Small intestine (tissue), 7 donors: Measurements from ENCODE around the gene INHA. TPM values are rescaled to one million over a fixed set of nuclear protein-coding genes. Genes with fewer than 3 reads are reported as not detected.

Experiments
- DNase-seq, 2 donors: peaks; one replicate each; pipeline versions ENCODE4 v3.0.0 to v3.0.0-alpha.2; 2013
- FAIRE-seq: peaks from 2 replicates; lab custom pipeline; 2012; peaks lifted over from hg19 to GRCh38; lab: Jason Lieb, UNC
- H3K27ac ChIP-seq, 3 donors: one replicate each; pipeline ENCODE4 v1.5.1; 2013; ENCODE audit warnings: low read length in 2 of 3, mild to moderate bottlenecking in 2 of 3, control low read depth in 1 of 3, inconsistent platforms in 1 of 3, low read depth in 1 of 3, moderate library complexity in 1 of 3
- H3K27me3 ChIP-seq, 3 donors: one replicate each; pipeline ENCODE4 v1.6.1; 2013; ENCODE audit warnings: low read length in 3 of 3, inconsistent platforms in 1 of 3; ENCODE audit not compliant: control insufficient read depth in 3 of 3, insufficient read depth in 3 of 3
- H3K36me3 ChIP-seq, 3 donors: one replicate each; pipeline ENCODE4 v1.6.1; 2013; ENCODE audit warnings: low read length in 3 of 3, inconsistent platforms in 1 of 3, low read depth in 1 of 3, mild to moderate bottlenecking in 1 of 3, moderate library complexity in 1 of 3; ENCODE audit not compliant: control insufficient read depth in 3 of 3, insufficient read depth in 2 of 3
- H3K4me1 ChIP-seq, 3 donors: one replicate each; pipeline ENCODE4 v1.6.1; 2013; ENCODE audit warnings: low read length in 2 of 3, inconsistent platforms in 1 of 3, low read depth in 1 of 3, mild to moderate bottlenecking in 1 of 3, moderate library complexity in 1 of 3; ENCODE audit not compliant: control insufficient read depth in 3 of 3, insufficient read depth in 2 of 3
- H3K4me3 ChIP-seq, 3 donors: one replicate each; pipeline ENCODE4 v1.5.1; 2013; ENCODE audit warnings: low read length in 3 of 3, control low read depth in 1 of 3, inconsistent platforms in 1 of 3, low read depth in 1 of 3, mild to moderate bottlenecking in 1 of 3, moderate library complexity in 1 of 3
- H3K9me3 ChIP-seq, 2 donors: one replicate each; pipeline ENCODE4 v1.6.1; 2013; ENCODE audit warnings: low read depth in 1 of 2, low read length in 1 of 2; ENCODE audit not compliant: control insufficient read depth in 2 of 2, insufficient read depth in 1 of 2
- WGBS, 3 donors: extraction: QIAGEN DNeasy Blood & Tissue Kit; methylation state at CpG; one replicate each; pipeline ENCODE4 v1.1.7; 2013; 5-methylcytosine and 5-hydroxymethylcytosine counted together
- polyA plus RNA-seq, 4 donors: library from polyadenylated mRNA; stranded (reverse) in 3 of 4; unstranded in 1 of 4; fragments of 200-250 nt in 3 of 4; fragments of 120-200 nt in 1 of 4; gene quantifications; one replicate each; pipeline versions ENCODE4 v1.2.1 to v1.2.3, GENCODE V29; 2013
- donor health status: healthy with polysubstance abuse.
- donor health status: control.
- donor health status: control.
- donor health status: Bipolar disorder and iron deficiency.
- donor health status: healthy.

Gene INHA
- polyA plus RNA-seq, 4 donors: 0.18 to 0.78 TPM; not detected in 2

- peaks cover 0 to 65% (median 23%) of the 10 kb centered on the region in 3 donors for H3K27me3 ChIP-seq
- FAIRE-seq (no peak), DNase-seq (peak; percentile 79 to 89)
- 12 to 19% (median 12%) methylated on average over 20 to 21 of the region's 21 CpGs for WGBS, 3 donors
- H3K4me1 ChIP-seq: peaks cover 0 to 20% (median 0%) of the 10 kb centered on the region in 3 donors
- no peak overlapping the region for H3K4me3 ChIP-seq
- H3K36me3 ChIP-seq: no peaks in the 10 kb centered on the region
- H3K27ac ChIP-seq: no peak overlapping the region
- no peaks in the 10 kb centered on the region for H3K9me3 ChIP-seq
Observed at GRCh38 chr2:219530048-219530963, 41.8 kb upstream of the INHA start.

DNA sequence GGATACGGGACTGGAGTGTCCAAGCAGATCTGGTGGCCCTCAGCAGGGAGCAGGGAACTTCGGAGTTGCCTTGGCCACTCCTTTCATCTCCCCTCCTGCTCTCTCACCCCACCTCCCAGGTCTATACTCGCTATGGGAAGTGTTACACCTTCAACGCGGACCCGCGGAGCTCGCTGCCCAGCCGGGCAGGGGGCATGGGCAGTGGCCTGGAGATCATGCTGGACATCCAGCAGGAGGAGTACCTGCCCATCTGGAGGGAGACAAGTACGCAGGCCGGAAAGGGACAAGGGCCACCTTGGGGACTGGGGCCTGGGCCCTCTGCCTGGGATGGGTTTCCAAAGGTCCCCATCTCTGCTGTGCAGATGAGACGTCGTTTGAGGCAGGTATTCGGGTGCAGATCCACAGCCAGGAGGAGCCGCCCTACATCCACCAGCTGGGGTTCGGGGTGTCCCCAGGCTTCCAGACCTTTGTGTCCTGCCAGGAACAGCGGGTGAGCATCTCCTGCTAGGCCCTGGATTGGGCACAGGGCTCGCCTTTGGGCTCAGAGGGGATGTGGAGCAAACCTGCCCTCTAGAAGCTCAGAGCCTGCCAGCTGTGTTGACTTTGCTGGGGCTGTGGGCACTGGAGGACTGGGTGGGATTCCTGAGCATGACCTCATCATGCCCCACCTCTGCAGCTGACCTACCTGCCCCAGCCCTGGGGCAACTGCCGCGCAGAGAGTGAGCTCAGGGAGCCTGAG is 40.3 kb upstream of the INHA start:
- no peak overlapping the region for H3K27ac ChIP-seq
- H3K9me3 ChIP-seq: no peaks in the 10 kb centered on the region
- no peak overlapping the region for H3K4me3 ChIP-seq
- no peaks in the 10 kb centered on the region for H3K36me3 ChIP-seq
- no peak for DNase-seq
- H3K4me1 ChIP-seq: peaks cover 0 to 6% (median 0%) of the 10 kb centered on the region in 3 donors
- no peak for FAIRE-seq
- peaks cover 0 to 50% (median 15%) of the 10 kb centered on the region in 3 donors for H3K27me3 ChIP-seq
- 69 to 78% (median 71%) methylated on average over 20 of the region's 20 CpGs for WGBS, 3 donors

GRCh38 chr2:219532378-219532649 is 39.8 kb upstream of the INHA start:
- Histone ChIP-seq H3K27ac (no peak overlapping the region), H3K4me3 (no peak overlapping the region), H3K36me3 (no peaks in the 10 kb centered on the region), H3K27me3 (peaks cover 0 to 45% (median 10%) of the 10 kb centered on the region in 3 donors), H3K4me1 (peaks cover 0 to 4% (median 0%) of the 10 kb centered on the region in 3 donors), H3K9me3 (no peaks in the 10 kb centered on the region)
- 69 to 82% (median 76%) methylated on average over 8 of the region's 8 CpGs for WGBS, 3 donors
- DNase-seq: no peak
- FAIRE-seq: no peak

- Histone ChIP-seq H3K27me3 (peaks cover 0 to 31% (median 7%) of the 10 kb centered on the region in 3 donors), H3K4me3 (no peak overlapping the region), H3K9me3 (no peaks in the 10 kb centered on the region), H3K36me3 (peaks cover 0 to 17% (median under 1%) of the 10 kb centered on the region in 3 donors), H3K27ac (no peak overlapping the region), H3K4me1 (peaks cover 0 to 22% (median 0%) of the 10 kb centered on the region in 3 donors)
- WGBS, 3 donors: 63 to 84% (median 72%) methylated on average over 6 of the region's 6 CpGs
- DNase-seq (no peak), FAIRE-seq (no peak)
Observed at GRCh38 chr2:219533930-219534661, 38.0 kb upstream of the INHA start.

- DNase-seq (no peak), FAIRE-seq (no peak)
- Histone ChIP-seq H3K36me3 (peaks cover 3 to 40% (median 9%) of the 10 kb centered on the region in 3 donors), H3K9me3 (no peaks in the 10 kb centered on the region), H3K4me3 (no peak overlapping the region), H3K27ac (no peak overlapping the region), H3K4me1 (peaks cover 0 to 21% (median 0%) of the 10 kb centered on the region in 3 donors), H3K27me3 (peaks cover 0 to 12% (median 3%) of the 10 kb centered on the region in 3 donors)
- 86 to 90% (median 87%) methylated on average over 16 of the region's 16 CpGs for WGBS, 3 donors
Observed at GRCh38 chr2:219536425-219536824, 35.7 kb upstream of the INHA start.

DNA sequence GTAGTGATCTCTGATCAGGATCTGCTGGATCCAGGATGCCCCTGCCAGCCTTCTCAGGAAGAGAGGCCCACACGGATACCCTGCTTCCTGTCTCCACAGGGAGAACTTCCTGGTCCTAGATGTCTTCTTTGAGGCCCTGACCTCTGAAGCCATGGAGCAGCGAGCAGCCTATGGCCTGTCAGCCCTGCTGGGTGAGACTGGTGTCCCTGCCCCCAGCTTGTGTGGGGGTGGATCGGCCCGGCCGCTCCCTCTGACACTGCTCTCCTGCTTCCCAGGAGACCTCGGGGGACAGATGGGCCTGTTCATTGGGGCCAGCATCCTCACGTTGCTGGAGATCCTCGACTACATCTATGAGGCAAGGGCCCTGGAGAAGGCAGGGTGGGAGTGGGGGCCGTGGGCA is 35.1 kb upstream of the INHA start:
- H3K9me3 ChIP-seq: no peaks in the 10 kb centered on the region
- no peak overlapping the region for H3K4me3 ChIP-seq
- WGBS, 3 donors: 53 to 70% (median 61%) methylated on average over 9 of the region's 9 CpGs
- peaks cover 0 to 26% (median 1%) of the 10 kb centered on the region in 3 donors for H3K4me1 ChIP-seq
- no peak overlapping the region for H3K27ac ChIP-seq
- FAIRE-seq (no peak), DNase-seq (no peak)
- H3K36me3 ChIP-seq: peaks cover 3 to 42% (median 9%) of the 10 kb centered on the region in 3 donors
- peaks cover 0 to 6% (median 3%) of the 10 kb centered on the region in 3 donors for H3K27me3 ChIP-seq

- DNase-seq: peak in 1 of 2 donors; percentile 50
- H3K27me3 ChIP-seq: peaks cover 0 to 3% (median 3%) of the 10 kb centered on the region in 3 donors
- peak overlapping the region in 1 of 3 donors; percentile 40 for H3K27ac ChIP-seq
- WGBS, 3 donors: 42 to 45% (median 44%) methylated on average over 13 to 14 of the region's 15 CpGs
- H3K4me1 ChIP-seq: peaks cover 0 to 32% (median 5%) of the 10 kb centered on the region in 3 donors
- H3K4me3 ChIP-seq: no peak overlapping the region
- FAIRE-seq: no peak
- H3K9me3 ChIP-seq: no peaks in the 10 kb centered on the region
- peaks cover 3 to 42% (median 9%) of the 10 kb centered on the region in 3 donors for H3K36me3 ChIP-seq
Observed at GRCh38 chr2:219537657-219538488, 34.2 kb upstream of the INHA start.
